OCI-M2 (cell line): ENCODE measurements around the gene RHBG.

Experiments used
- DNase-seq: peaks from one replicate; lab custom pipeline; 2025; ENCODE audit not compliant: unreplicated experiment; lab: John Stamatoyannopoulos, UW

Gene RHBG

GRCh38 chr1:156386134-156386901, 17.3 kb downstream of the RHBG start:
- no peak for DNase-seq

- no peak for DNase-seq
Measured at GRCh38 chr1:156386949-156387869, 18.2 kb downstream of the RHBG start.

- DNase-seq, result no peak
Measured at GRCh38 chr1:156387870-156388173, 18.8 kb downstream of the RHBG start.

GRCh38 chr1:156388174-156389137, 19.4 kb downstream of the RHBG start:
- no peak for DNase-seq

- DNase-seq, result no peak
Measured at GRCh38 chr1:156389311-156389710, 20.3 kb downstream of the RHBG start.

GRCh38 chr1:156390469-156391365, 21.7 kb downstream of the RHBG start:
- DNase-seq, result no peak

GRCh38 chr1:156391366-156391677, 22.3 kb downstream of the RHBG start:
- no peak for DNase-seq

- no peak for DNase-seq
Measured at GRCh38 chr1:156391701-156392100, 22.7 kb downstream of the RHBG start.

- DNase-seq, result no peak
Measured at GRCh38 chr1:156392452-156392853, 23.4 kb downstream of the RHBG start.

- DNase-seq, result no peak
Measured at GRCh38 chr1:156393095-156393494, 24.1 kb downstream of the RHBG start.

- DNase-seq, result no peak
Measured at GRCh38 chr1:156394082-156394481, 25.1 kb downstream of the RHBG start.

GRCh38 chr1:156394835-156395461, 25.9 kb downstream of the RHBG start:
- no peak for DNase-seq

- DNase-seq, result no peak
Measured at GRCh38 chr1:156399355-156400125, 30.5 kb downstream of the RHBG start.

- no peak for DNase-seq
Measured at GRCh38 chr1:156400191-156400935, 31.4 kb downstream of the RHBG start.

- no peak for DNase-seq
Measured at GRCh38 chr1:156401041-156401574, 32.1 kb downstream of the RHBG start.

GRCh38 chr1:156401681-156402081, 32.7 kb downstream of the RHBG start:
- no peak for DNase-seq

- no peak for DNase-seq
Measured at GRCh38 chr1:156402331-156403020, 33.5 kb downstream of the RHBG start.

- no peak for DNase-seq
Measured at GRCh38 chr1:156405670-156406069, 36.7 kb downstream of the RHBG start.
